HG03135 (cell line): ENCODE measurements around the gene NEK11.

Source experiments
- ATAC-seq: cut with Tn5 transposase; IDR thresholded peaks from one replicate; pipeline ENCODE4 v1.9.1; 2021; ENCODE audit warnings: mild to moderate bottlenecking, moderate library complexity; ENCODE audit not compliant: unreplicated experiment

Gene NEK11

DNA sequence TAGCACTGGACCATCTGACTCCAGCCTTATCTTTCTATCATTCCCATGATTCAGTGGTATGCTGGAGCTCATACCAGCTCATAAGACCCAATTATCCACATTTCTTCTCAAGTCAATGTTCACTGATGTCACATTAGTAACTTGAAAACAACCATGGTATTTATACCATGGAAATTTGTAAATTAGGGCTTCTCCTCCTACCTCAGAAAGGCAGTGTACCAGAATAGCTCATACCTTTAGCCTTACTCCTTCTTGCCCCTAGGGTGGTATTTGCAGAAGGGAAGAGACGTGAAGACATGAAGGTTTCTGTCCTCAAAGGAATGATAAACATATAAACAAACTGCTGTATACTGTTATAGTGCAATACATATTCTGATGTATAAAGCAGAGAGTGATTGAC lies 114.2 kb downstream of the NEK11 start:
- no peak for ATAC-seq

DNA sequence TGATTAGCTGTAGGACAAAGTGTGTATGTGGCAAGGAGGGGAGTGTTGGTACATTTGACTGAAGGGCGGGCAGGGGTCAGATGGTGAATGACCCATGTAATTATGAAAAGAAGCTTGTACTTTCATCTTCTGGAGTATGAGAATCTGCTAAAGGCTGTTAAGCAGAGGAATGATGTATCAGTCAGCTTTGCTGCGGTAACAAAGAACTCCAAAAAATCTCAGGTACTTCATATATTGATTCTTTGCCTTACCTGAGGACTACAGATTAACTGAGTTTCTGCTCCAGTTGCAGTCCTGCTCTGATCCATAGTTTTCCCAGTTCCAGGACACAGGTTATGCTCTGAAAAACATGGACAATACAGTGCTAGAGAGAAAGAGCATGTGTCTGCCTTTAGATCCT lies 115.1 kb downstream of the NEK11 start:
- ATAC-seq: no peak

DNA sequence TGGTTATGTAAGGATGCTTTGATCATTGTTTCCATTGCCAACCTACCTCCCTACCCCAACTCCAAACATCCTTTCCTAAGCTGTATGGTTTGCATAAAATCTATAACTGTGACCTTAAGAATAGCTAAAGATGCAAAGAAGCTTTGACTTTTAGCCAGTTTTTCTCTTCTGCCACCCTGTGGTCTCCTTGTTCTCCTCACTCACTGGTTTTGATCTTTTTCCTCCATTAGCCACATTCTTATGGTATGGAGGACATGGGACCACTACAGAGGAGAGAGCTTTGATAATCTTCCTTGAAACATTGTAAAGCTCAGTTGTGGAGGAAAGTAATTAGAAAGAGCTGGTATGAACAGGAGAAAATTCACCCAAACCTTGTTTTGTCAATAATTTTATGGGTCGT lies 115.9 kb downstream of the NEK11 start:
- no peak for ATAC-seq

DNA sequence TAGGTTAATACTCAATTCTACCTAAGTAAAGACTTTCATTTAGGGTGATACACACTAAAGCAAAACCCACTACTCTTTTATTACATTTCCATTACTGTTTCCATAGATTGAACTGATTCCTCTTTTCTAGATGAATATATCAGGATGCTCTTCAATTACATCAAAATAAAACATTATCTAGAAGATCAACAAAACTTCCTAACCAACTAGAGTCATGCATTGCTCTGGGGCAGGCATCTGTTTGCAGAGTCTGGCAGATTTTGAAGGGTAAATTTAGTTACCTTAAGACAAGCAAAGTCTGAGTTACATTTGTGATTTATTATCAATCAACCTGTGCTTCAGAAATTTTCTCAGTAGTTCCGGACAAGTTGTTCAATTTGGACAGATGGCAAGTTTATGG lies 117.1 kb downstream of the NEK11 start:
- no peak for ATAC-seq

DNA sequence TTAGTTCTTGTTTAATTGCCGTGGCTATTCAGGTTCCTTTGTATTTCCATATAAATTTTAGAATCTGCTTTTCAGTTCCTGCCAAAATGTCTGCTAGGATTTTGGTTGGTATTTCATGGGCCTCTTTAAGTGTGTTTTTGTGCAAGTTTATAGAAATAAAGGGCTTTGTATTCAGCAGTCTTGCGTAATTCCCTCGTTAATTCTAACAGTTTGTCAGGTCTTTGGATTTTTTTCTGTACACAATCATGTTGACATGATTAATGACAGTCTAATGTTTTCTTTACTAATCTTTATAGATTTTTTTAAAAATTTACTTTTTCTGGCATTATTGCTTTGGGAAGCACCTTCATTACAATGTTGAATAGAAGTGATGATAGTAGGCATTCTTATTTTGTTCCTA lies 120.9 kb downstream of the NEK11 start:
- no peak for ATAC-seq

DNA sequence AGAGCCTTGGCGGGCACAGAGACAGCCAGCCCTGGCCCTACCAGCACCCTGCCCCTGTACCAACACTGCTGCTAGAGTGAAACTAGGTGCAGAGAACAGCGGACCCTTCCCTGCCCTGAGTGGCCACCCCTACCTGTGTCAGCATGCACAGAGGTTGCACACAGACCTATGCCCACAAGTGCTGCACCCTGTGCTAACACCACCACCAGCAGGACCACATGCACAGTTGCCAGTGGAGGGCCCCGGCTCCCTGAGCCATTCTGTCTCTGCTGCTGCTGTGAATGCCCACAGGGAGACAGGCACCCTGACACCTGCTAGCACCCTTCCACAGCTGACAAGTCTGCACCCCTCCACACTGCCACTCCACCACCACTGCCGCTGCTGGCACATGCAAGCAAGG lies 131.8 kb downstream of the NEK11 start:
- no peak for ATAC-seq

DNA sequence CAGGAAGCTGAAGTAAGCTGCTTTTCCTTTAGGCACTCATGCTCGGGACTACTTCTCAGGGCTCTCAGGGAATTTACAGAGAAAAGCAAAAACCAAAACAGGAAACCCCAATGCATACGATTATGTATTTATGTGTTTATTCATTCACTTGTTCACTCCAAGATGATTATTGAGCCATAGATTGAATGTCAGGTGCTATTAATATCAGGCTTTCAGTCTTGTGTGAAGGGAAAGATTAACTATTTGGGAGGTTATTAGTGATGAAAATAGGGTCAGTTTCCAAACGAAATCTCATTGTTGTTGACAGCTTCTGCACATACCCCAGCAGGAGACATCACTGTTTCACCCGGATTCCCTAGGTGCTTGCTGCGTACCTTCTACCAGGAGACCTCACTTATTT lies 135.8 kb downstream of the NEK11 start:
- no peak for ATAC-seq

DNA sequence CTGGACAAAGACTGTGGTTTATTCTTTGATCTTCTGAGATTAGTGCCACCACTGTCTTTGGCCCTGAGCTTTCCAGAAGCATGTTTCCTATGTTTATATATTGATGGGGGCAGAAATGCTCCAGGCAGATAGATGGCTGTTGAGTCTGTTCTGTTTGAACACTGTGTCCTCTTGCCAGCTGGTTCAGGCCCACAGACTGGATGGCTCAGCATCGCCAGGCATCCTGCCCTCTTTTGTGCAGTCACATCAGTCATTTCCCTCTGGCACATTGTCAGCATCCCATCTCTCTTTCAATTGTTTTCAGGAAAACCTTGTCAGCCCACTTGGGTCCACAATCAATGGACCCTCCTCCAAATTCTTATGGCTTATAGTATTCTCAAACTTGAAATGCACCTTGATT lies 141.2 kb downstream of the NEK11 start:
- no peak for ATAC-seq

DNA sequence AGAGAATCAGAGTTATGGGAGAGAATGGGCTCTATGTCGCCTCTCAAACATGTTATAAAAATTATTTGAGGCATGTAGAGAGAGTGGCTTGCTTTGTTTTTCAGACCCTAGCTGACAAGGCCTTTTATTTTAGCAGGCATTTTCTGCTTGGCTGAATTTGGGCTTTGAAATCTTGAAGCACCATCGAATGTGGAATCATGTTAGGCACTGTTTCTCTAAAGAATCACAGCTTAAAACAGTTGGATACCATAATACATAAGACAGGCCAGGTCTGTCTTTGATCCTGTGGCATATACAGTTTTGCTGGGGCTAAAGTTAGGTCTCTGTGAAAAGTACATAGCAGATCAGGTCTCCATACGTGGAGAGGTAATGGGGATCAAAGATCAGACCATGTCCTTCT lies 142.7 kb downstream of the NEK11 start:
- no peak for ATAC-seq

DNA sequence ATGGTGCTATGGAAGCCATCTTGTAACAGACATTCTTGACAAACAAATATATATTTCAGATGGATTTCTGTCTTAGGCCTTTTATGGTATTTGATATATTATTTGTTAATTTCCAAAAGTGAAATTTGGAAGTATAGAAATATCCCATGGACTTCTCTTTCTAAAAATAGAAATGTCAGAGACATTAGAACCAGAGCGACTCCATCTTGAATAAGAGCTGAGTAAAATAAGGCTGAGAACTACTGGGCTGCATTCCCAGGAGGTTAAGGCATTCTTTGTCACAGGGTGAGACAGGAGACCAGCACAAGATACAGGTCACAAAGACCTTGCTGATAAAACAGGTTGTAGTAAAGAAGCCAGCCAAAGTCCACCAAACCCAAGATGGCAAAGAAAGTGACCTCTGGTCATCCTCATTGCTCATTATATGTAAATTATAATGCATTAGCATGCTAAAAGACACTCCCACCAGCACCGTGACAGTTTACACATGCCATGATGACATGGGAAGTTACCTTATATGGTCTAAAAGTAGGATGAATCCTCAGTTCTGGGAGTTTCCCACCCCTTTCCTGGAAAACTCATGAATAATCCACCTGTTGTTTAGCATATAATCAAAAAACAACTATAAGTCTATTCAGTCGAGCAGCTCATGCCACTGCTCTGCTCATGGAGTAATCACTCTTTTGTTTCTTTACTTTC lies 146.0 kb downstream of the NEK11 start:
- ATAC-seq: no peak

DNA sequence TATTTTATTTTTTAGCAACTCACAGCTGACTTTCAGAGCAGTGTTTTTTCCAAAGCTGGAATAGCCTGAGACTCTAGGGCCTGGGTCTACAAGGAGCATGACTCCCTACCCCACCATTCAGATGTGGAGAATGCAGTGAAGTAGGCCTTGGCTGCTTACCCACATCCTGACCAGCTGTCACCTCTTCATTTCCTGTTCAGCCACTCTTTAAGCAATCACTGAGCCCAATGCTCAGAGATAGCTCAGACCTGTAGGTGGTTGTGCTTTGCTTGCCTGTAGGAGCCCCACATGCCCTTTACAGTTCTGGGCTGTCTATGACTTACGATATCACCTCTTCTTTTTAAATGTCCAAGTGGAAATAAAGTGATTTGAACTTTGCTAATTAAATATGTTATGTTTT lies 148.1 kb downstream of the NEK11 start:
- ATAC-seq: peak; percentile 92

DNA sequence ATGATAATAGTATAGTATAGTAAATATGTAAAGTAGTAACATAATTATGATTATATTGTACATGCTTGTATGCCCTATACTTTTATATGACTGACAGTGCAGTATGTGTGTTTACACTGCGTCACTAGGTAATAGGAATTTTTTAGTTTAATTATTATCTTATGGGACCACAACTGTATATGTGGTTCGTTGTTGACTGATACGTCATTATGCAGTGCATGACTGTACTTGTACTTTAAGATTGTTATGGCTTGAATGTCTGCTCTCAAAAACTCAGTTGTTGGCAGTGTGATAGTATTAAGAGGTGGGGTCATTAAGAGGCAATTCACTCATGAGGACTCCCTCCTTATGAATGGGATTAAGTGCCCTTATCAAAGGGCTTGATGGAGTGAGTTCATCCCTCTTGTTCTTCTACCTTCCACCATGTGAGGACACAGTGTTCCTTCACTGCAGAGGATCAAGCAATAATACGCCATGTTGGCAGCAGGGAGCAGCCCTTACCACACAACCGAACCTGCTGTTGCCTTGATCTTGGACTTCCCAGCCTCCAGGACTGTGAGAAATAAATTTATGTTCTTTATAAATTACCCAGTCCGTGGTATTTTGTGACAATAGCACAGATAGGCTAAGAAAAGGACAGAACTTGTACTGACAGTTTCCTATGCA lies 152.2 kb downstream of the NEK11 start:
- no peak for ATAC-seq

DNA sequence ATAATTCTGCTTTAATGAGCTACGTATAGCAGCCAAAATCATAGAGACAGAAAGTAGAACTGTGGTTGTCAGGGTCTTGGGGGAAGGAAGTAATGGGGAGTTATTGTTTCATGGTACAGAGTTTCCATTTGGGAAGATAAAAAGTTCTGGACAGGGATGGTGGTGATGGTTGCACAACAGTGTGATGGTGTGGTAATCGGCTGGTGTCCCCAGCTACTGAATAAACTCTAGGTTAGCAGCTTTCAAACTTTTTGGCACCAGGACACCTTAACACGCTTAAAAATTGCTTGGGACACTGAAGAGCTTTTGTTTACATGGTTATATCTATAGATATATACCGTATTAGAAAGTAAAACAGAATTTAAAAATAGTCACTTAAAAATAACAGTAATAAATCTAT lies 166.0 kb downstream of the NEK11 start:
- ATAC-seq: no peak

DNA sequence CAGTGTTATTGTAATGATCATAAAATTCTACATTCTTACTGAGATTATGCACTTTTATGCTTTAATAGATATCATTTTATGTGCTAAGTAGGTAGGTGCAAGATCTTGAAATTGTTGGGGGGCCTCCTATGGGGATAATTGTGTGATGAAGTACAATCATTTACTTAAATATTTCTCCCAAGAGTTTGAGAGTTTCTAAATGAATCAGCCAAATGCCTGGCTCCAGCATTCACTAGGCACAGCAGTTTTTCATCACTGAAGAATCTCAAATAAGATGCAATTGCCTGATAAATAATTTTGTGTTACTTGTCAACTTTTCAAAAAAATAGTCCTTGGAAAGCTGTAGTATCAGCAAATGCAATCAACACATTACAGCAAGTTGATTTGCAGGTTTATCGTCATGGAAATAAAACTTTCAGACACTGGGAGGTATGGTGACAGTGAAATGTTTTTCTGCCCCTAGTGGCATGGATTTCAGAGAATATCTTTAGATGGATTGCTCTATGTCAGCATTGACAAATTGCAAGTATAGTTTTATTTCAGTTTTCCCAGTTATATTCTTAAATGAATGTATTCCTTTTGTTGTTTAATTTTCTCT lies 167.1 kb downstream of the NEK11 start:
- ATAC-seq: no peak

DNA sequence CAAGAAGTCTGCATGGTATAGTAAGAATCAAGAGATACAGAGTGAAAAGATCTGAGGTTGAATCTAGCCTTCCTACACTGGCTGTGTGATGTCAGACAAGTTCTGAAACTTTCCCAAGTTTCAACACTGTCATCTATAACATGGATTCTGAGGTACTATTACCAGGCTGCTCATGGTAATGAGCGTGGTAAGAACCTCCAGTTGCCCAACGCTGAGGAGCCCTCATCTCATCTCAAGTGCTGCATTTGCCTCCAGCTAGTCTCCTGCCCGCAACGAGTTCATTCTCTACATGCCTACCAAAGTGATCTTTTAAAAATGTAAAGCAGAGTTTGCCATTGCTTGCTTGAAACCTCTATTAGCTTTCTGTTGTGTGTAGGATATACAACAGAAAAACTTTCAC lies 168.1 kb downstream of the NEK11 start:
- no peak for ATAC-seq

DNA sequence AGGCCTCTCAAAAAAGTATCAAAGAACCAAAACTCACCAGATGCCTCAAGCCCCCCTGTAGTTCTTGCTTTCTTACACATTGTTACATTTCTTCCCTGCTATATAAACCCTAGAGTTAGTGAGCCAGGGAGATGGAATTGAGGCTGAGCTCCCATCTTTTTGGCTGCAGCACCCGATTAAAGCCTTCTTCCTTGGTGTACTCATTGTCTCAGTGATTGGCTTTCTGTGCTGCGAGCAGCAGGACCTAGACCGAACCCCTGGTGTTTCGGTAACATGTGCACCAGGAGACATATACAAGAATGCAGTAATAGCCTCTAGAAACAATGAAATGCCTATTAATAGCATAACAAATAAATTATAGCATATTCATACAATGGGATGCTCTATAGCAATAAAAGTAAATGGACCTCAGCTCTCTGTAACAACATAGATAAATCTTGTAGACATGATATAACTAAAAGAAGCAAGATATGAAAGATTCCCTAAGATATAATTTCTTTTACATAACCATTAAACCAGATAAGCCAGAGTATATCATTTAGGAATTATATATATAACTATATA lies 174.0 kb downstream of the NEK11 start:
- ATAC-seq: no peak

DNA sequence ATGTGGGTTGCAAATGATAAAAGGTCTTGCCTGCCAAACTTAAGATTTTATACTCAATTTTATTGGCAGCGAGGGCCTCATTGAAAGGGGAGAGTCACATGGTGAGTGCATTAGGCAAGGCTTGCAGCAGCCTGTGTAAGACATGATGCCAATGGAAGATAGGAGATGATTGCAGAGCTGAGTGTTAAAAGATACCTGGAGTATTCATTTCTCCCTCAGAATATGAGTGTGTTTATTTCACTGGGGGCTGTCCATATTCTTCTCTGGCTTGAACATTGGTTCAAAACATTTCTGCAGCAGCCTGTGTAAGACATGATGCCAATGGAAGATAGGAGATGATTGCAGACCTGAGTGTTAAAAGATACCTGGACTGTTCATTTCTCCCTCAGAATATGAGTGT lies 189.7 kb downstream of the NEK11 start:
- ATAC-seq: no peak

DNA sequence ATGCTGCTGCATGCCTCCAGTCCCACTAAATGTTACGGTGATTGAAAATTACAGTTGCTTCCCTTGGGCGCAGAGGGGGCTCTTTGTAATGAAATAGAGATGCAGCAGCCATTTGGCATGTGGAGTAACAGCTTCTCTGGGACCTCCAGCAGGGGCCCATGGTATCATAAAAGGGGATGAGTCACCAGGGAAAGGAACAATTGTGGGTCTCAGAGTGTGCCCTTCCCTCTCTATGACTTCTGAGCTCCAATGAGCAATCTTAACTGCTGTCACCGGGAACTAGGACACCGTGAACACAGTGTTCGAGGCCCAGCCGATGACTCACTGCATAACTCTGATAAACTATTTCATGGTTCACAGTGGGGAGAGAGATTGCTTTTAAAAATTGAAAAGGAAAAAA lies 190.1 kb downstream of the NEK11 start:
- ATAC-seq: no peak

DNA sequence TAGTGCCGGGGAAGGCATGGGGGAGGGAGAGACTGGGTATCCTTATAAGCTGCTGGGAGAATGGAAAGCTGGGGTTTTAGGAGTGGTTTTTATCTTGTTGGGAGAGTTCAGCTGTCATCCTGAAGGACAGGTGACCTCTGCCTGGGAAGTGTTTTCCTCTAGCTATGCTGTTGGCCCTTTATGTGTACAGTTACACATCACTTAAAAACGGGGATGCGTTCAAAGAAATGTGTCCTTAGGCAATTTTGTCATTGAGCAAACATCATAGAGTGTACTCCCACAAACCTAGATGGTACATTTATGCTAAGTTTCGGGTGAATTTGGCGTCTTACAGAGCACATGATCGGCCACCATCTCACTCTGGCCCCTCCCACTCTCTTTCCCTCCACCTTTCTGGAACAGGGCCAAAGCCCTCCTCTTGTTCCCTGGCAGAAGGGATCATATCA lies 190.6 kb downstream of the NEK11 start:
- ATAC-seq: no peak

DNA sequence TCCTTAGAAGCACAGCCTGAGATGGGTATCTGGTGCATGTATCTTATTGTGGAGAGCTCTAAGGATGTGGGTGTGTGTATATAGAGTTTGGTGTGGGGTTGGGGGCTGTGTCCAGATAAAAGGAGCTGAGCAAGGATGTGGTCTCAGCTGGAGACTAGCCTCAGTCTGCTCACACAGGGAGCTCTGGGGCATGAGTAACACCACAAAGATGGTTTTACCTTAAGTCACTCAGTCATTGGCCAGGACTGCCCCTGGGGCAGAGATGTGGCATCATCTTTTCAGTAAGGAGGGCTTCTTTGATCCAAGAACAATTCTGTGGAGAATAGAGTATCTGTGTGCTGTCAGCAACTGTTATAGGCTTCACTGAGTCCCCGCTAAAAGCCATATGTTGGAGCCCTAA lies 191.5 kb downstream of the NEK11 start:
- no peak for ATAC-seq

DNA sequence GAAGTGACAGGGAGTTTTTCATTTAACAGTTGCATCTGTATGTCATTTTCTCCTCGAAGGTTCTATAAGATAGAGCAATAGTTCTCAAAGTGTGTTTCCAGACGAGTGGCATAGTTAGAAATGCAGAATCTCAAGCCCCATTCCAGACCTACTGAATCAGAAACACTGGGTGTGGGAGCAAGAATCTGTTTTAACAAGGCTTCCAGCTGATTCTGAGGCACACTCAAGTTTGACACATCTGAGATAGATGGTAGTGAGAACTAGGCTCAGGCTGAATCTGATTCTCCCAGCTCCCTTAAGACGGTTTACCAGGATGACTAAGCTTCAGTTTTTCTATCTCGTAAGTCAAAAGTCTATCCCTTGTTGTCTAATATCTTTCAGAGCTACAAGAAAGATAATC lies 195.1 kb downstream of the NEK11 start:
- ATAC-seq: no peak

DNA sequence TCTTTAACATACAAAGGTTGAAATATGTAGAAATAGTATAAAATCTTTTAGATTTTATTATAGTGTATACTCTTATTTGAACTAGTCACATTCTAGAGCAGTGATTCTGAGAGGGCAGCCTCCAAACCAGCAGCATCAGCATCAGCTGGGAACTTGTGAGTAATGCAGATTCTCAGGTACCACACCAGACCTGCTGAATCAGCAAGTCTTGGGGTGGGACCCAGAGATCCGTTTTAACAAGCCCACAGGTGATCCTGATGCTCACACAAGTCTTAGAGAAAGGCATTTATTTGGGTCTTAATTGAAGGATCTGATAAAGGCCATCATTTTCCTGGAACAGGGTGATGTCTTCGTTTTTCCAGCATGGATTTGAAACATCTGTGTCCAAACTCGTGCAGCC lies 195.9 kb downstream of the NEK11 start:
- no peak for ATAC-seq
